ENCODE measurements around the gene C20orf144.

The C20orf144 gene

DNA sequence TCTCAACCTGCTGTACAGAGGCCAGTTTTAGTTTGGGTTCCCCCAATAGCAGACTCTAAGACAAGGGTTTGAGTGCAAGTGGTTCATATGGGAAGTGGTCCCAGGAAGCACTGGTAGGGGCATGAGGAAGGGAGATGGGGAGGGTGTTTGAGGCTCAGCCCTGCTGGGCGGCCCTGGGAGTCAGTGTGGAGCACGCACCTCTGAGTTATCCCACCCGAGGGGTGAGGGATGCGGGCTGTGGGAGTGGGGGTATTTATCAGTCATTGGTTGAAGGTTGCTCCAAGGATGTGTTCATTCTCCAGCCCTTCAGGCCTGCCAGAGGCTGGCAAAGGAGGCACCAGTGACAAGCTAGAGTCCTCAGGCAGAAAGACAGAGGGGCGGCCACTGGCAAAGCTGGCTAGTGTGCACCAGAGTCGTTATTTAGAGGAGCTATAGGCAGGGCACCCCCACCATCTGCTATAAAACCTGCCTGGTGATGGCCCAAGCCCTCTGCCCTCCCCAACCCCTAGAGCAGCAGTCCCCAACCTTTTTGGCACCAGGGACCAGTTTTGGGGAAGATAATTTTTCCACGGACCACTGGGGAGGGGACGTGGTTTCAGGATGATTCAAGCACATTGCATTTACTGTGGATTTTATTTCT is 41.5 kb downstream of the C20orf144 start:
- Mint-ChIP-seq H3K27me3 (no peaks in the 10 kb centered on the region), H3K4me3 (no peak overlapping the region), H3K36me3 (ENCODE audit: insufficient read depth) (peaks cover 14% of the 10 kb centered on the region), H3K4me1 (no peaks in the 10 kb centered on the region), H3K9me3 (no peaks in the 10 kb centered on the region), H3K27ac (ENCODE audit: low read depth) (no peak overlapping the region)
- DNase-seq (ENCODE audit: low spot score in 2 of 2) = no peak
- no peak for ATAC-seq (replicated peaks; ENCODE audit: extremely low read depth, poor library complexity, severe bottlenecking)

- peaks cover 14% of the 10 kb centered on the region for H3K36me3 Mint-ChIP-seq (ENCODE audit: insufficient read depth)
Measured at GRCh38 chr20:33704197-33704924, 42.2 kb downstream of the C20orf144 start.

GRCh38 chr20:33707668-33708067 is 45.5 kb downstream of the C20orf144 start:
- Mint-ChIP-seq H3K4me3 (no peak overlapping the region), H3K4me1 (peaks cover 15% of the 10 kb centered on the region), H3K27me3 (no peaks in the 10 kb centered on the region), H3K36me3 (ENCODE audit: insufficient read depth) (peaks cover 33% of the 10 kb centered on the region), H3K27ac (ENCODE audit: low read depth) (no peak overlapping the region), H3K9me3 (no peaks in the 10 kb centered on the region)
- no peak for DNase-seq (ENCODE audit: low spot score in 2 of 2)
- no peak for ATAC-seq (replicated peaks; ENCODE audit: extremely low read depth, poor library complexity, severe bottlenecking)

More at GRCh38 chr20:33704197-33704924, 42.2 kb downstream of the C20orf144 start:
- no peak for DNase-seq (ENCODE audit: low spot score in 2 of 2)
- Mint-ChIP-seq H3K4me1 (no peaks in the 10 kb centered on the region), H3K27me3 (no peaks in the 10 kb centered on the region), H3K4me3 (no peak overlapping the region), H3K27ac (ENCODE audit: low read depth) (no peak overlapping the region), H3K9me3 (no peaks in the 10 kb centered on the region)
- no peak for ATAC-seq (replicated peaks; ENCODE audit: extremely low read depth, poor library complexity, severe bottlenecking)

GRCh38 chr20:33709398-33709797 is 47.3 kb downstream of the C20orf144 start:
- Mint-ChIP-seq H3K36me3 (ENCODE audit: insufficient read depth) (peaks cover 40% of the 10 kb centered on the region), H3K4me1 (peaks cover 22% of the 10 kb centered on the region), H3K4me3 (no peak overlapping the region), H3K27ac (ENCODE audit: low read depth) (no peak overlapping the region), H3K27me3 (no peaks in the 10 kb centered on the region), H3K9me3 (no peaks in the 10 kb centered on the region)
- ATAC-seq (replicated peaks; ENCODE audit: extremely low read depth, poor library complexity, severe bottlenecking) = no peak
- DNase-seq (ENCODE audit: low spot score in 2 of 2) = no peak

GRCh38 chr20:33709905-33710541 is 47.9 kb downstream of the C20orf144 start:
- peaks cover 40% of the 10 kb centered on the region for H3K36me3 Mint-ChIP-seq (ENCODE audit: insufficient read depth)
- H3K4me1 Mint-ChIP-seq = peaks cover 22% of the 10 kb centered on the region
- no peak for ATAC-seq (replicated peaks; ENCODE audit: extremely low read depth, poor library complexity, severe bottlenecking)
- no peak overlapping the region for H3K4me3 Mint-ChIP-seq
- no peak for DNase-seq (ENCODE audit: low spot score in 2 of 2)
- no peaks in the 10 kb centered on the region for H3K9me3 Mint-ChIP-seq
- no peak overlapping the region for H3K27ac Mint-ChIP-seq (ENCODE audit: low read depth)
- no peaks in the 10 kb centered on the region for H3K27me3 Mint-ChIP-seq

- no peaks in the 10 kb centered on the region for H3K27me3 Mint-ChIP-seq
- peak overlapping the region; percentile 30 for H3K27ac Mint-ChIP-seq (ENCODE audit: low read depth)
- H3K4me3 Mint-ChIP-seq = no peak overlapping the region
- peaks cover 24% of the 10 kb centered on the region for H3K4me1 Mint-ChIP-seq
- H3K9me3 Mint-ChIP-seq = no peaks in the 10 kb centered on the region
- H3K36me3 Mint-ChIP-seq (ENCODE audit: insufficient read depth) = peaks cover 37% of the 10 kb centered on the region
- ATAC-seq (replicated peaks; ENCODE audit: extremely low read depth, poor library complexity, severe bottlenecking) = no peak
- no peak for DNase-seq (ENCODE audit: low spot score in 2 of 2)
Measured at GRCh38 chr20:33710681-33711445, 48.7 kb downstream of the C20orf144 start.

DNA sequence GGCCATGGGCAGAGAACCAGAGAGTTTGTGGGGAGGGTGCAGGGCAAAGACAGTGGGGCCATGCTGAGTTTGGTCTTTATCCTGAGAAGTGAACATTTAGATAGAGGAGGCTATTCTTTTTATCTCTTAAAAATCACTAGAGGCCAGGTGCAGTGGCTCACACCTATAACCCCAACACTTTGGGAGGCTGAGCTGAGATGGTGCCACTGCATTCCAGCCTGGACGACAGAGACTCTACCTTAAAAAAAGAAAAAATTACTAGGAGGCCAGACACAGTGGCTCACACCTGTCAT is 49.3 kb downstream of the C20orf144 start:
- peak overlapping the region; percentile 30 for H3K27ac Mint-ChIP-seq (ENCODE audit: low read depth)
- H3K9me3 Mint-ChIP-seq = no peaks in the 10 kb centered on the region
- no peak for DNase-seq (ENCODE audit: low spot score in 2 of 2)
- no peak overlapping the region for H3K4me3 Mint-ChIP-seq
- ATAC-seq (replicated peaks; ENCODE audit: extremely low read depth, poor library complexity, severe bottlenecking) = no peak
- no peaks in the 10 kb centered on the region for H3K27me3 Mint-ChIP-seq
- peaks cover 40% of the 10 kb centered on the region for H3K36me3 Mint-ChIP-seq (ENCODE audit: insufficient read depth)
- peaks cover 29% of the 10 kb centered on the region for H3K4me1 Mint-ChIP-seq

All from central memory CD8-positive, alpha-beta T cell (primary cell).